Embryonic facial prominence (tissue), 1 donor: ENCODE data around the gene RBM12.

Experiments used
- DNase-seq: peaks from one replicate; pipeline ENCODE4 v3.0.0-alpha.2; 2016; ENCODE audit errors: extremely low spot score

Gene RBM12

GRCh38 chr20:35600176-35600992 lies 64.3 kb downstream of the RBM12 start:
- no peak for DNase-seq

- DNase-seq = no peak
Measured at GRCh38 chr20:35599776-35600120, 65.0 kb downstream of the RBM12 start.
